GM23338 (cell line): ENCODE measurements around the gene RYR3. TPM values are rescaled to one million over a fixed set of nuclear protein-coding genes. Genes with fewer than 3 reads are reported as not detected.
A peak's percentile ranks its signal among the peaks of the same experiment; 100 is the strongest.

ENCODE experiments used
- ATAC-seq: fragments of 200-7000 bp; cut with Tn5 transposase; 3 replicates; pipeline ENCODE4 v1.9.1; 2020
- DNase-seq: peaks from one replicate; pipeline ENCODE4 v3.0.0-alpha.2; 2015; ENCODE audit warnings: low spot score
- H2AFZ ChIP-seq: fragments of 200-600 bp; sonication (generic); 2 replicates; pipeline ENCODE4 v1.8.0; 2016; ENCODE audit warnings: antibody characterized with exemption, mild to moderate bottlenecking, moderate library complexity
- H3F3A ChIP-seq: fragments of 200-600 bp; sonication (generic); replicated peaks from 2 replicates; pipeline ENCODE4 v1.8.0; 2017; ENCODE audit warnings: antibody characterized with exemption, mixed run types, low read depth
- H3K27ac ChIP-seq: fragments of 200-600 bp; sonication (generic); 2 replicates; pipeline ENCODE4 v1.6.1; 2016; ENCODE audit warnings: low read depth
- H3K27me3 ChIP-seq: fragments of 200-600 bp; sonication (generic); 2 replicates; pipeline ENCODE4 v1.8.0; 2016; ENCODE audit warnings: mild to moderate bottlenecking, mixed run types, moderate library complexity; ENCODE audit not compliant: insufficient read depth
- H3K36me3 ChIP-seq: fragments of 200-600 bp; sonication (generic); 2 replicates; pipeline ENCODE4 v1.8.0; 2016; ENCODE audit warnings: mild to moderate bottlenecking; ENCODE audit not compliant: insufficient read depth
- H3K4me1 ChIP-seq: fragments of 200-600 bp; sonication (generic); 2 replicates; pipeline ENCODE4 v1.8.0; 2016; ENCODE audit warnings: mild to moderate bottlenecking, moderate library complexity; ENCODE audit not compliant: insufficient read depth
- H3K4me2 ChIP-seq: fragments of 200-600 bp; sonication (generic); 2 replicates; pipeline ENCODE4 v1.7.1; 2017; ENCODE audit warnings: mixed run types
- H3K4me3 ChIP-seq: fragments of 200-600 bp; sonication (generic); 2 replicates; pipeline ENCODE4 v1.6.1; 2016; ENCODE audit warnings: mixed run types
- H3K79me2 ChIP-seq: fragments of 200-600 bp; sonication (generic); replicated peaks from 2 replicates; pipeline ENCODE4 v1.8.0; 2017; ENCODE audit warnings: mild to moderate bottlenecking; ENCODE audit not compliant: insufficient read depth
- H3K9me2 ChIP-seq: fragments of 200-600 bp; sonication (generic); 2 replicates; pipeline ENCODE4 v1.8.0; 2017; ENCODE audit not compliant: insufficient read depth
- H4K20me1 ChIP-seq: fragments of 200-600 bp; sonication (generic); replicated peaks from 2 replicates; pipeline ENCODE4 v1.8.0; 2017; ENCODE audit warnings: mild to moderate bottlenecking; ENCODE audit not compliant: insufficient read depth
- H3K27ac Mint-ChIP-seq: 2 replicates; pipeline ENCODE4 v1.8.0; 2020; ENCODE audit warnings: inconsistent platforms, mild to moderate bottlenecking, moderate library complexity, mixed read lengths
- H3K27me3 Mint-ChIP-seq: 3 replicates; pipeline ENCODE4 v1.8.0; 2022; ENCODE audit warnings: low read depth, mild to moderate bottlenecking, moderate library complexity, mixed read lengths, inconsistent platforms; ENCODE audit not compliant: insufficient read depth, poor library complexity
- H3K36me3 Mint-ChIP-seq: 3 replicates; pipeline ENCODE4 v1.8.0; 2021; ENCODE audit warnings: low read depth, mild to moderate bottlenecking, inconsistent platforms, moderate library complexity, mixed read lengths
- H3K4me1 Mint-ChIP-seq: 3 replicates; pipeline ENCODE4 v1.8.0; 2020; ENCODE audit warnings: mild to moderate bottlenecking, inconsistent platforms, mixed read lengths
- H3K4me3 Mint-ChIP-seq: 3 replicates; pipeline ENCODE4 v1.8.0; 2021; ENCODE audit warnings: moderate library complexity, mild to moderate bottlenecking, inconsistent platforms, mixed read lengths
- H3K9me3 Mint-ChIP-seq: 3 replicates; pipeline ENCODE4 v1.8.0; 2020; ENCODE audit warnings: moderate library complexity, mild to moderate bottlenecking, inconsistent platforms, mixed read lengths
- CREB1 ChIP-seq: fragments of 250-450 bp; sonication (Bioruptor Pico); IDR thresholded peaks from 2 replicates; pipeline ENCODE4 v1.5.0; 2020; ENCODE audit warnings: low read depth, mild to moderate bottlenecking, moderate library complexity
- CTCF ChIP-seq, 2 experiments: fragments of 200-600 bp in 1 of 2; sonication (generic) in 1 of 2; conservative IDR thresholded peaks; 2 replicates each; pipeline versions ENCODE4 v1.5.1 to v1.6.1; 2016 to 2017; ENCODE audit warnings: antibody characterized with exemption in 2 of 2, low read depth in 2 of 2, mild to moderate bottlenecking in 2 of 2, moderate library complexity in 1 of 2
- EZH2phosphoT487 ChIP-seq: fragments of 200-600 bp; sonication (generic); IDR thresholded peaks from one replicate; pipeline ENCODE4 v1.8.1; 2018; ENCODE audit warnings: antibody characterized with exemption; ENCODE audit not compliant: unreplicated experiment
- JUNB ChIP-seq: IDR thresholded peaks from one replicate; pipeline ENCODE4 v1.6.1; 2016; ENCODE audit warnings: antibody characterized with exemption; ENCODE audit not compliant: unreplicated experiment
- NANOG ChIP-seq: IDR thresholded peaks from 2 replicates; pipeline ENCODE4 v1.6.1; 2016; ENCODE audit warnings: antibody characterized with exemption, borderline replicate concordance
- REST ChIP-seq: IDR thresholded peaks from one replicate; pipeline ENCODE4 v1.6.1; 2018; ENCODE audit warnings: antibody characterized with exemption; ENCODE audit not compliant: unreplicated experiment
- STAT1 ChIP-seq: IDR thresholded peaks from one replicate; pipeline ENCODE4 v1.6.1; 2016; ENCODE audit warnings: antibody characterized with exemption; ENCODE audit not compliant: unreplicated experiment
- ZNF114 ChIP-seq: fragments of 250-450 bp; sonication (Bioruptor Pico); IDR thresholded peaks from 2 replicates; pipeline ENCODE4 v1.5.0; 2020; ENCODE audit warnings: mild to moderate bottlenecking, moderate library complexity
- ZNF331 ChIP-seq: fragments of 250-450 bp; sonication (Bioruptor Pico); IDR thresholded peaks from 2 replicates; pipeline ENCODE4 v1.5.0; 2020; ENCODE audit warnings: low read depth, mild to moderate bottlenecking, moderate library complexity
- polyA plus RNA-seq: library from polyadenylated mRNA; unstranded; fragments of >200 nt; fragmentation: Nextera tagmentation; extraction: Ambion mirVana; gene quantifications from 2 replicates; pipeline ENCODE4 v1.2.1, GENCODE V29; 2016
- total RNA-seq: library from RNA; depleted of rRNA; stranded (reverse); fragments of >200 nt; shearing (Covaris generic); gene quantifications from 2 replicates; pipeline ENCODE4 v1.2.3, GENCODE V29; 2014

The RYR3 gene
- total and polyA plus RNA-seq, 2 experiments from 2014 or later: 1.1 to 1.2 TPM

GRCh38 chr15:33810806-33811205 is 500.0 kb downstream of the RYR3 start:
- no peaks in the 10 kb centered on the region for H3K27me3 ChIP-seq
- no peak overlapping the region for H3K27ac Mint-ChIP-seq

More at GRCh38 chr15:33810806-33811205, 500.0 kb downstream of the RYR3 start:
- Mint-ChIP-seq H3K36me3 (no peaks in the 10 kb centered on the region), H3K27me3 (peaks cover 2% of the 10 kb centered on the region), H3K9me3 (peaks cover 1% of the 10 kb centered on the region; the same call in 1 of the 3 replicates), H3K4me3 (no peak overlapping the region), H3K4me1 (no peaks in the 10 kb centered on the region)
- Histone ChIP-seq H3K9me2 (no peaks in the 10 kb centered on the region), H3F3A (no peaks in the 10 kb centered on the region), H3K36me3 (peaks cover 5% of the 10 kb centered on the region; the same call in 1 of the 2 replicates), H3K27ac (no peak overlapping the region), H4K20me1 (no peaks in the 10 kb centered on the region), H2AFZ (0 out of 2 replicates have a peak overlapping the region, but pooled peaks have one; percentile 7), H3K4me3 (no peak overlapping the region), H3K79me2 (no peaks in the 10 kb centered on the region), H3K4me1 (no peaks in the 10 kb centered on the region), H3K4me2 (no peak overlapping the region)
- TF ChIP-seq ZNF114 (CRISPR knock-in tag) (no peak), EZH2phosphoT487 (no peak), NANOG (no peak), REST (no peak), ZNF331 (CRISPR knock-in tag) (no peak), STAT1 (no peak), CREB1 (CRISPR knock-in tag) (no peak), CTCF (conservative IDR thresholded peaks at IDR 0.05; ENCODE audit: low read depth in 2 of 2) (no peak), JUNB (no peak)
- DNase-seq (no peak), ATAC-seq (no peak)
